Posterior vena cava (tissue), 2 donors: ENCODE measurements around the gene POMZP3. TPM values are rescaled to one million over a fixed set of nuclear protein-coding genes. Genes with fewer than 3 reads are reported as not detected.

Source experiments
- total RNA-seq, 2 donors: library from RNA; stranded (reverse); fragmentation: NEBNext Ultra II Directional; extraction: Animal tissue kit (Norgen Biotek cat#: 25700); gene quantifications; one replicate each; pipeline ENCODE4 v1.2.1, GENCODE V29; 2021
- donor health status: DM: yes; HTN: yes; CAD: no.
- donor health status: DM: yes; HTN: yes; CAD: no.

Gene POMZP3
- total RNA-seq, 2 donors from 2014 or later = 6.9 to 21.7 TPM

Other genes starting within 250 kb of the POMZP3 start
- gene SSC4D, start 217.6 kb downstream of the POMZP3 start, total RNA-seq = under 1 TPM; 0.32 to 0.38 TPM
- gene ZP3, start 202.3 kb downstream of the POMZP3 start, total RNA-seq = 10 to 100 TPM in 1 of 2 donors, under 1 TPM in 1; 0.43 to 21.5 TPM
- gene DTX2, start 165.6 kb downstream of the POMZP3 start, total RNA-seq = 10 to 100 TPM; 24.6 to 25.2 TPM
- 1 to 10 TPM in 1 of 2 donors, under 1 TPM in 1; 0.37 to 1.1 TPM for gene UPK3B, start 116.7 kb downstream of the POMZP3 start, total RNA-seq
- under 1 TPM; 0.10 to 0.28 TPM for gene SPDYE16, start 84.0 kb downstream of the POMZP3 start, total RNA-seq